Left kidney (tissue), 2 donors: ENCODE results near the gene ZNF428. TPM values are rescaled to one million over a fixed set of nuclear protein-coding genes. Genes with fewer than 3 reads are reported as not detected.
"Not testable (repeated sequence)": the region's sequence is repeated elsewhere in the genome, so short reads cannot be mapped to it uniquely, and the experiment has no call there.

Source experiments
- DNase-seq: peaks from one replicate; pipeline ENCODE4 v3.0.0-alpha.2; 2013
- polyA plus RNA-seq: library from polyadenylated mRNA; unstranded; fragments of 120-200 nt; gene quantifications from one replicate; pipeline ENCODE4 v1.2.1, GENCODE V29; 2013; ENCODE audit not compliant: insufficient read length

ZNF428 gene
- polyA plus RNA-seq, 1 donor: 72.8 TPM

- DNase-seq: no peak
Measured at GRCh38 chr19:43620061-43621001, 902 bp upstream of the ZNF428 start.

- DNase-seq: peak; percentile 57
Measured at GRCh38 chr19:43618921-43619261, 538 bp downstream of the ZNF428 start.

GRCh38 chr19:43616954-43617353 is 2.5 kb downstream of the ZNF428 start:
- DNase-seq: no peak

GRCh38 chr19:43616306-43616705 is 3.1 kb downstream of the ZNF428 start:
- DNase-seq: no peak

- DNase-seq: no peak
Measured at GRCh38 chr19:43612374-43612773, 7.1 kb downstream of the ZNF428 start.

GRCh38 chr19:43611788-43612187 is 7.6 kb downstream of the ZNF428 start, which contains the start of gene SRRM5:
Gene SRRM5, plus strand, starts transcription at chr19:43612088. Its CDS starts 34 bp downstream, at chr19:43612122.
- no peak for DNase-seq

- no peak for DNase-seq
Measured at GRCh38 chr19:43610493-43610892, 8.9 kb downstream of the ZNF428 start.

- no peak for DNase-seq
Measured at GRCh38 chr19:43609872-43610271, 9.6 kb downstream of the ZNF428 start.

- DNase-seq: no peak
Measured at GRCh38 chr19:43607238-43608205, 11.9 kb downstream of the ZNF428 start.

GRCh38 chr19:43606569-43607229 is 12.7 kb downstream of the ZNF428 start:
- no peak for DNase-seq

- DNase-seq: no peak
Measured at GRCh38 chr19:43605875-43606568, 13.4 kb downstream of the ZNF428 start.

GRCh38 chr19:43600326-43600725 is 19.1 kb downstream of the ZNF428 start:
- not testable (repeated sequence) for DNase-seq

- DNase-seq: no peak
Measured at GRCh38 chr19:43599635-43600295, 19.7 kb downstream of the ZNF428 start.

- no peak for DNase-seq
Measured at GRCh38 chr19:43598445-43599240, 20.8 kb downstream of the ZNF428 start.

- DNase-seq: no peak
Measured at GRCh38 chr19:43597876-43598275, 21.6 kb downstream of the ZNF428 start.

GRCh38 chr19:43596842-43597461 is 22.5 kb downstream of the ZNF428 start:
- no peak for DNase-seq

- peak; percentile 100 for DNase-seq
Measured at GRCh38 chr19:43595999-43596841, 23.2 kb downstream of the ZNF428 start, which contains the start of the genes IRGQ and ZNF576. Gene IRGQ, minus strand, starts transcription at chr19:43596134. Its CDS starts 796 bp downstream, at chr19:43595338. Gene ZNF576, plus strand, starts transcription at chr19:43596595. Its CDS starts 514 bp downstream, at chr19:43597109.

GRCh38 chr19:43595605-43595998 is 23.8 kb downstream of the ZNF428 start:
- DNase-seq: no peak
